Measurements from ENCODE around the gene MCEMP1.

- no peak for TF ChIP-seq CTCF (IDR thresholded peaks at IDR 0.05)
- TF ChIP-seq POLR2A (IDR thresholded peaks at IDR 0.05) = no peak
- no peak for TF ChIP-seq POLR2AphosphoS5 (IDR thresholded peaks at IDR 0.05)
Measured at GRCh38 chr19:7628589-7629311, 48.1 kb upstream of the MCEMP1 start.

Data from breast epithelium (tissue), 3 donors.